SK-N-SH (cell line): ENCODE measurements around the gene P3H3. TPM values are rescaled to one million over a fixed set of nuclear protein-coding genes. Genes with fewer than 3 reads are reported as not detected.

Experiments used
- CTCF ChIA-PET: fragments of 300-600, 350-600 bp; formaldehyde crosslinking; extraction: SDS; loops from one replicate; lab custom pipeline; 2021; lab: Yijun Ruan, JAX
- POLR2A ChIA-PET: fragments of 350-600 bp; sonication (Branson Sonifier 250); formaldehyde crosslinking; extraction: SDS; loops from one replicate; lab custom pipeline; 2020; ENCODE audit warnings: antibody characterized with exemption, inconsistent platforms; lab: Yijun Ruan, JAX
- DNase-seq: peaks from one replicate; pipeline ENCODE4 v3.0.0; 2012
- H2AFZ ChIP-seq: fragments of 200-600 bp; sonication (generic); 2 replicates; pipeline ENCODE4 v1.8.1; 2016; ENCODE audit warnings: antibody characterized with exemption, mild to moderate bottlenecking, low read depth
- H3F3A ChIP-seq: fragments of 200-600 bp; sonication (generic); replicated peaks from 2 replicates; pipeline ENCODE3; 2016; ENCODE audit warnings: antibody characterized with exemption, mild to moderate bottlenecking; ENCODE audit not compliant: insufficient read depth
- H3K27ac ChIP-seq, 2 experiments: fragments of 200-500 bp in 1 of 2; fragments of 200-600 bp in 1 of 2; sonication (Bioruptor generic) in 1 of 2; sonication (generic), shearing (Covaris generic) in 1 of 2; 2 replicates each; pipeline versions ENCODE4 v1.5.1 to v1.6.1; 2014 to 2016; ENCODE audit warnings: low read depth in 2 of 2, inconsistent platforms in 1 of 2, low read length in 1 of 2, mild to moderate bottlenecking in 1 of 2, mixed read lengths in 1 of 2
- H3K27me3 ChIP-seq: fragments of 200-600 bp; sonication (generic), shearing (Covaris generic); 2 replicates; pipeline ENCODE4 v1.6.1; 2016; ENCODE audit warnings: mixed run types; ENCODE audit not compliant: insufficient read depth
- H3K36me3 ChIP-seq, 2 experiments: fragments of 200-500 bp in 1 of 2; fragments of 200-600 bp in 1 of 2; sonication (Bioruptor generic) in 1 of 2; sonication (generic) in 1 of 2; replicated peaks in 1 of 2; 2 replicates each; pipeline versions ENCODE3 to v1.5.1; 2014 to 2016; ENCODE audit warnings: low read length in 1 of 2, mild to moderate bottlenecking in 1 of 2; ENCODE audit not compliant: insufficient read depth in 2 of 2, control insufficient read depth in 1 of 2
- H3K4me1 ChIP-seq, 2 experiments: fragments of 200-500 bp in 1 of 2; fragments of 200-600 bp in 1 of 2; sonication (Bioruptor generic) in 1 of 2; sonication (generic), shearing (Covaris generic) in 1 of 2; 2 replicates each; pipeline versions ENCODE4 v1.5.1 to v1.6.1; 2014 to 2016; ENCODE audit warnings: low read depth in 1 of 2, low read length in 1 of 2, mixed run types in 1 of 2; ENCODE audit not compliant: insufficient read depth in 2 of 2, control insufficient read depth in 1 of 2
- H3K4me2 ChIP-seq: fragments of 200-600 bp; sonication (generic), shearing (Covaris generic); 2 replicates; pipeline ENCODE4 v1.6.1; 2017; ENCODE audit warnings: mixed run types
- H3K4me3 ChIP-seq, 2 experiments: fragments of 200-500 bp in 1 of 2; fragments of 200-600 bp in 1 of 2; sonication (Bioruptor generic) in 1 of 2; sonication (generic), shearing (Covaris generic) in 1 of 2; 2 replicates each; pipeline versions ENCODE4 v1.5.1 to v1.8.1; 2014 to 2016; ENCODE audit warnings: low read depth in 2 of 2, inconsistent platforms in 1 of 2, low read length in 1 of 2, mild to moderate bottlenecking in 1 of 2, mixed read lengths in 1 of 2, moderate library complexity in 1 of 2
- H3K79me2 ChIP-seq: fragments of 200-600 bp; sonication (generic); 2 replicates; pipeline ENCODE4 v1.8.1; 2017; ENCODE audit warnings: mild to moderate bottlenecking; ENCODE audit not compliant: insufficient read depth
- H3K9ac ChIP-seq: fragments of 200-600 bp; sonication (generic); 2 replicates; pipeline ENCODE4 v1.6.1; 2017; ENCODE audit warnings: mixed run types
- H3K9me2 ChIP-seq: fragments of 200-600 bp; sonication (generic); 2 replicates; pipeline ENCODE4 v1.6.1; 2017; ENCODE audit warnings: mixed run types
- H3K9me3 ChIP-seq: fragments of 200-600 bp; sonication (generic); 2 replicates; pipeline ENCODE4 v1.6.1; 2017; ENCODE audit warnings: mixed run types, mild to moderate bottlenecking, moderate library complexity
- H4K20me1 ChIP-seq: fragments of 200-600 bp; sonication (generic); 2 replicates; pipeline ENCODE4 v1.6.1; 2017; ENCODE audit warnings: mild to moderate bottlenecking, mixed run types; ENCODE audit not compliant: insufficient read depth
- CHD2 ChIP-seq: fragments of 150-350 bp; IDR thresholded peaks from 2 replicates; pipeline ENCODE4 v1.6.1; 2018; ENCODE audit warnings: low read length; ENCODE audit not compliant: partially characterized antibody
- GATA2 ChIP-seq: sonication (generic); formaldehyde crosslinking; IDR thresholded peaks from 2 replicates; pipeline ENCODE4 v1.5.0; 2020; ENCODE audit warnings: mild to moderate bottlenecking, missing genetic modification reagents
- IRF3 ChIP-seq: fragments of 150-350 bp; IDR thresholded peaks from 2 replicates; pipeline ENCODE4 v1.6.1; 2016; ENCODE audit warnings: mild to moderate bottlenecking, low read depth, low read length
- JUND ChIP-seq: IDR thresholded peaks from 2 replicates; pipeline ENCODE4 v1.4.0; 2012
- MXI1 ChIP-seq: IDR thresholded peaks from 2 replicates; pipeline ENCODE4 v1.6.1; 2012; ENCODE audit warnings: mild to moderate bottlenecking, low read depth, low read length, improper control_type of control experiment
- NFIC ChIP-seq: IDR thresholded peaks from 2 replicates; pipeline ENCODE4 v1.4.0; 2012; ENCODE audit warnings: borderline replicate concordance
- PBX3 ChIP-seq: IDR thresholded peaks from 2 replicates; pipeline ENCODE4; 2012
- POLR2AphosphoS5 ChIP-seq: IDR thresholded peaks from 2 replicates; pipeline ENCODE4 v1.6.1; 2012; ENCODE audit warnings: low read depth, low read length
- REST ChIP-seq: IDR thresholded peaks from 2 replicates; pipeline ENCODE4 v1.6.1; 2012; ENCODE audit warnings: mild to moderate bottlenecking, low read depth, low read length, moderate library complexity
- YY1 ChIP-seq: IDR thresholded peaks from 2 replicates; pipeline ENCODE4 v1.4.0; 2012; ENCODE audit warnings: low read depth, mild to moderate bottlenecking
- WGBS: methylation state at CpG from one replicate; pipeline ENCODE4 v1.1.6; 2017; ENCODE audit warnings: low lambda C conversion rate; 5-methylcytosine and 5-hydroxymethylcytosine counted together
- polyA plus RNA-seq, 3 experiments: library from polyadenylated mRNA; depleted of rRNA; stranded (reverse); fragments of >200 nt; gene quantifications; 2 replicates each; pipeline ENCODE4 v1.2.3, GENCODE V29; 2012

P3H3 gene
- polyA plus RNA-seq, 1 of the 3 experiments (the other 2 are of a cell fraction): 74.6 TPM

GRCh38 chr12:6845395-6845794 is 17.2 kb downstream of the P3H3 start:
- Histone ChIP-seq H3F3A (peaks cover 13% of the 10 kb centered on the region), H3K27me3 (no peaks in the 10 kb centered on the region), H3K79me2 (peaks cover 31% of the 10 kb centered on the region), H3K36me3 (peaks cover 36 to 50% of the 10 kb centered on the region in 2 experiments), H3K4me3 (no peak overlapping the region), H4K20me1 (no peaks in the 10 kb centered on the region), H3K4me1 (peaks cover 0 to 1% of the 10 kb centered on the region in 2 experiments; a peak in 1 of 4 replicates), H2AFZ (no peak overlapping the region), H3K9ac (no peak overlapping the region), H3K27ac (no peak overlapping the region), H3K9me3 (no peaks in the 10 kb centered on the region), H3K4me2 (no peak overlapping the region), H3K9me2 (no peaks in the 10 kb centered on the region)
- 91% methylated on average over 17 of the region's 17 CpGs for WGBS
- POLR2A ChIA-PET: no interaction called here
- no peak for DNase-seq
- TF ChIP-seq REST (no peak), GATA2 (no peak), MXI1 (no peak)
- CTCF ChIA-PET: interaction anchor here (1.7 to 19.4 kb wide), 2 partner anchors 15 to 24 kb away, joined by 6 to 225 read pairs; partner anchors contain the start of gene P3H3

- Histone ChIP-seq H2AFZ (no peak overlapping the region), H3F3A (peaks cover 19% of the 10 kb centered on the region), H3K4me3 (no peak overlapping the region), H4K20me1 (no peaks in the 10 kb centered on the region), H3K9me2 (no peaks in the 10 kb centered on the region), H3K4me2 (no peak overlapping the region), H3K4me1 (peaks cover 0 to 7% of the 10 kb centered on the region in 2 experiments; a peak in 1 of 4 replicates), H3K9ac (no peak overlapping the region), H3K27ac (no peak overlapping the region), H3K36me3 (peaks cover 36 to 49% of the 10 kb centered on the region in 2 experiments), H3K27me3 (no peaks in the 10 kb centered on the region), H3K9me3 (no peaks in the 10 kb centered on the region), H3K79me2 (peaks cover 38% of the 10 kb centered on the region)
- DNase-seq: no peak
- 95% methylated on average over 6 of the region's 7 CpGs for WGBS
- ChIA-PET CTCF (interaction anchor here (11.9 to 19.4 kb wide), 2 partner anchors 16 to 22 kb away, joined by 164 to 225 read pairs; partner anchors contain the start of genes P3H3, SPSB2 and TPI1), POLR2A (no interaction called here)
- TF ChIP-seq GATA2 (no peak), POLR2AphosphoS5 (no peak), CHD2 (no peak), NFIC (no peak), PBX3 (no peak), IRF3 (no peak), YY1 (no peak), JUND (no peak)
Measured at GRCh38 chr12:6846316-6846869, 18.2 kb downstream of the P3H3 start.
